Measurements from ENCODE around the gene KBTBD4.
"Not testable (repeated sequence)": the region's sequence is repeated elsewhere in the genome, so short reads cannot be mapped to it uniquely, and the experiment has no call there.

Gene KBTBD4

GRCh38 chr11:47589977-47590861, 11.4 kb upstream of the KBTBD4 start:
- no peak for DNase-seq (ENCODE audit: low read depth)

GRCh38 chr11:47589584-47589976, 10.8 kb upstream of the KBTBD4 start:
- no peak for DNase-seq (ENCODE audit: low read depth)

GRCh38 chr11:47589118-47589517, 10.3 kb upstream of the KBTBD4 start:
- DNase-seq (ENCODE audit: low read depth) = no peak

GRCh38 chr11:47587723-47588326, 9.1 kb upstream of the KBTBD4 start:
- DNase-seq (ENCODE audit: low read depth) = no peak

- DNase-seq (ENCODE audit: low read depth) = no peak
Measured at GRCh38 chr11:47587039-47587716, 8.4 kb upstream of the KBTBD4 start.

GRCh38 chr11:47586098-47586855, 7.5 kb upstream of the KBTBD4 start, which contains the start of gene FAM180B:
Gene FAM180B (plus strand): TSS chr11:47586678. CDS start chr11:47586769, 91 bp downstream.
- no peak for DNase-seq (ENCODE audit: low read depth)

- DNase-seq (ENCODE audit: low read depth) = no peak
Measured at GRCh38 chr11:47583844-47584243, 5.1 kb upstream of the KBTBD4 start.

GRCh38 chr11:47577460-47578041, 1.2 kb downstream of the KBTBD4 start:
- no peak for DNase-seq (ENCODE audit: low read depth)

GRCh38 chr11:47573321-47573720, 5.4 kb downstream of the KBTBD4 start:
- DNase-seq (ENCODE audit: low read depth) = no peak

GRCh38 chr11:47572715-47573255, 6.0 kb downstream of the KBTBD4 start:
- no peak for DNase-seq (ENCODE audit: low read depth)

GRCh38 chr11:47571895-47572294, 6.9 kb downstream of the KBTBD4 start:
- DNase-seq (ENCODE audit: low read depth) = no peak

GRCh38 chr11:47571357-47571729, 7.4 kb downstream of the KBTBD4 start:
- no peak for DNase-seq (ENCODE audit: low read depth)

- DNase-seq (ENCODE audit: low read depth) = no peak
Measured at GRCh38 chr11:47570651-47571356, 8.0 kb downstream of the KBTBD4 start.

GRCh38 chr11:47569646-47570045, 9.1 kb downstream of the KBTBD4 start:
- DNase-seq (ENCODE audit: low read depth) = no peak

- no peak for DNase-seq (ENCODE audit: low read depth)
Measured at GRCh38 chr11:47566149-47566698, 12.5 kb downstream of the KBTBD4 start.

- DNase-seq (ENCODE audit: low read depth) = peak; percentile 76
Measured at GRCh38 chr11:47565340-47566148, 13.2 kb downstream of the KBTBD4 start, which contains the start of gene PTPMT1. Gene PTPMT1 (plus strand): TSS chr11:47565599. CDS start chr11:47565623, 24 bp downstream.

GRCh38 chr11:47564933-47565339, 13.8 kb downstream of the KBTBD4 start:
- no peak for DNase-seq (ENCODE audit: low read depth)

- DNase-seq (ENCODE audit: low read depth) = not testable (repeated sequence)
Measured at GRCh38 chr11:47564366-47564765, 14.4 kb downstream of the KBTBD4 start.

- not testable (repeated sequence) for DNase-seq (ENCODE audit: low read depth)
Measured at GRCh38 chr11:47562393-47562792, 16.4 kb downstream of the KBTBD4 start.
